IPS-18c (cell line): ENCODE data around the gene STK36.
"Not testable (repeated sequence)": the region's sequence is repeated elsewhere in the genome, so short reads cannot be mapped to it uniquely, and the experiment has no call there.

Experiments used
- H3K4me3 ChIP-seq: 2 replicates; pipeline ENCODE4 v1.7.0; 2013; ENCODE audit warnings: low read depth, mild to moderate bottlenecking, low read length, moderate library complexity; ENCODE audit not compliant: insufficient read depth
- H3K9me3 ChIP-seq: one replicate; pipeline ENCODE4 v1.6.1; 2013; ENCODE audit warnings: mild to moderate bottlenecking, low read length, moderate library complexity; ENCODE audit not compliant: control insufficient read depth, insufficient read depth

STK36 gene

GRCh38 chr2:218659258-218659987 is 12.5 kb upstream of the STK36 start, which contains the start of the genes BCS1L and ZNF142:
TSS of gene BCS1L (plus strand) at chr2:218659683. CDS start at chr2:218660988, 1,305 bp downstream.
TSS of gene ZNF142 (minus strand) at chr2:218659623. CDS start at chr2:218656429, 3,194 bp downstream.
- no peaks in the 10 kb centered on the region for H3K9me3 ChIP-seq
- H3K4me3 ChIP-seq: peak within 1 kb of the TSS; percentile 95

GRCh38 chr2:218659988-218660358 is 11.9 kb upstream of the STK36 start:
- peak overlapping the region; percentile 95 for H3K4me3 ChIP-seq
- no peaks in the 10 kb centered on the region for H3K9me3 ChIP-seq

- H3K4me3 ChIP-seq: no peak overlapping the region
- H3K9me3 ChIP-seq: no peaks in the 10 kb centered on the region
Measured at GRCh38 chr2:218662377-218662776, 9.5 kb upstream of the STK36 start.

GRCh38 chr2:218662827-218663226 is 9.1 kb upstream of the STK36 start:
- H3K9me3 ChIP-seq: no peaks in the 10 kb centered on the region
- no peak overlapping the region for H3K4me3 ChIP-seq

GRCh38 chr2:218663901-218664300 is 8.0 kb upstream of the STK36 start:
- Histone ChIP-seq H3K4me3 (no peak overlapping the region), H3K9me3 (no peaks in the 10 kb centered on the region)

- no peak overlapping the region for H3K4me3 ChIP-seq
Measured at GRCh38 chr2:218664653-218665052, 7.2 kb upstream of the STK36 start.

GRCh38 chr2:218671097-218671653 is 711 bp upstream of the STK36 start:
- no peaks in the 10 kb centered on the region for H3K9me3 ChIP-seq

More at GRCh38 chr2:218664653-218665052, 7.2 kb upstream of the STK36 start:
- H3K9me3 ChIP-seq: no peaks in the 10 kb centered on the region

GRCh38 chr2:218679119-218679518 is 7.2 kb downstream of the STK36 start:
- Histone ChIP-seq H3K9me3 (no peaks in the 10 kb centered on the region), H3K4me3 (no peak overlapping the region)

More at GRCh38 chr2:218671097-218671653, 711 bp upstream of the STK36 start:
- peak overlapping the region; percentile 86 for H3K4me3 ChIP-seq

- Histone ChIP-seq H3K9me3 (no peaks in the 10 kb centered on the region), H3K4me3 (no peak overlapping the region)
Measured at GRCh38 chr2:218680061-218680460, 8.2 kb downstream of the STK36 start.

- H3K9me3 ChIP-seq, H3K4me3 ChIP-seq: not testable (repeated sequence)
Measured at GRCh38 chr2:218687400-218688060, 15.6 kb downstream of the STK36 start.

GRCh38 chr2:218691234-218691633 is 19.3 kb downstream of the STK36 start:
- H3K9me3 ChIP-seq: no peaks in the 10 kb centered on the region

GRCh38 chr2:218694405-218695145 is 22.7 kb downstream of the STK36 start:
- Histone ChIP-seq H3K9me3 (no peaks in the 10 kb centered on the region), H3K4me3 (no peak overlapping the region)

More at GRCh38 chr2:218691234-218691633, 19.3 kb downstream of the STK36 start:
- H3K4me3 ChIP-seq: no peak overlapping the region

GRCh38 chr2:218698885-218699284 is 27.0 kb downstream of the STK36 start:
- no peak overlapping the region for H3K4me3 ChIP-seq

GRCh38 chr2:218701806-218702205 is 29.9 kb downstream of the STK36 start:
- Histone ChIP-seq H3K4me3 (no peak overlapping the region), H3K9me3 (no peaks in the 10 kb centered on the region)

More at GRCh38 chr2:218698885-218699284, 27.0 kb downstream of the STK36 start:
- no peaks in the 10 kb centered on the region for H3K9me3 ChIP-seq

- no peaks in the 10 kb centered on the region for H3K9me3 ChIP-seq
- no peak overlapping the region for H3K4me3 ChIP-seq
Measured at GRCh38 chr2:218703341-218703740, 31.5 kb downstream of the STK36 start.

GRCh38 chr2:218708086-218708485 is 36.2 kb downstream of the STK36 start:
- Histone ChIP-seq H3K9me3 (no peaks in the 10 kb centered on the region), H3K4me3 (no peak overlapping the region)

- no peaks in the 10 kb centered on the region for H3K9me3 ChIP-seq
- H3K4me3 ChIP-seq: no peak overlapping the region
Measured at GRCh38 chr2:218709908-218710307, 38.0 kb downstream of the STK36 start.
